Kidney (tissue), 14 donors: ENCODE measurements around the gene BANF2. TPM values are rescaled to one million over a fixed set of nuclear protein-coding genes. Genes with fewer than 3 reads are reported as not detected.
"Not testable (repeated sequence)": the region's sequence is repeated elsewhere in the genome, so short reads cannot be mapped to it uniquely, and the experiment has no call there.

Experiments used
- DNase-seq, 5 donors: peaks; one replicate each; pipeline ENCODE4 v3.0.0-alpha.2; 2013 to 2020
- FAIRE-seq: peaks from 2 replicates; lab custom pipeline; 2012; peaks lifted over from hg19 to GRCh38; lab: Jason Lieb, UNC
- H3K27ac ChIP-seq, 2 donors: one replicate each; pipeline ENCODE4 v1.7.0; 2013; ENCODE audit warnings: low read depth in 2 of 2, low read length in 2 of 2, inconsistent platforms in 1 of 2
- H3K27me3 ChIP-seq: one replicate; pipeline ENCODE4 v1.7.1; 2013; ENCODE audit warnings: low read length, inconsistent platforms; ENCODE audit not compliant: control insufficient read depth, insufficient read depth
- H3K36me3 ChIP-seq, 3 donors: one replicate each; pipeline versions ENCODE4 v1.7.0 to v1.7.1; 2013; ENCODE audit warnings: low read length in 3 of 3, control low read depth in 1 of 3, inconsistent platforms in 1 of 3; ENCODE audit not compliant: insufficient read depth in 3 of 3, control insufficient read depth in 2 of 3
- H3K4me1 ChIP-seq, 3 donors: one replicate each; pipeline versions ENCODE4 v1.7.0 to v1.7.1; 2013; ENCODE audit warnings: low read length in 3 of 3, inconsistent platforms in 1 of 3, low read depth in 1 of 3; ENCODE audit not compliant: control insufficient read depth in 2 of 3, insufficient read depth in 2 of 3
- H3K4me3 ChIP-seq, 3 donors: one replicate each; pipeline versions ENCODE4 v1.7.0 to v1.8.1; 2013; ENCODE audit warnings: low read length in 3 of 3, control low read depth in 1 of 3, inconsistent platforms in 1 of 3
- H3K9ac ChIP-seq, 3 donors: one replicate each; pipeline versions ENCODE4 v1.7.0 to v1.7.1; 2013; ENCODE audit warnings: low read length in 3 of 3, control low read depth in 1 of 3, inconsistent platforms in 1 of 3
- H3K9me3 ChIP-seq, 3 donors: one replicate each; pipeline versions ENCODE4 v1.7.0 to v1.7.1; 2013; ENCODE audit warnings: low read length in 3 of 3, control low read depth in 1 of 3, inconsistent platforms in 1 of 3; ENCODE audit not compliant: control insufficient read depth in 2 of 3, insufficient read depth in 1 of 3
- CTCF ChIP-seq: IDR thresholded peaks from 3 replicates; pipeline ENCODE4 v1.5.1; 2012; ENCODE audit warnings: mild to moderate bottlenecking, moderate library complexity, borderline replicate concordance; ENCODE audit not compliant: insufficient read depth; ENCODE audit errors: extremely low read depth
- intact Hi-C: fragments of 100-400 bp; cut with DNase I; formaldehyde crosslinking; loops from one replicate; pipeline ENCODE4 v1.11.1; 2022
- polyA plus RNA-seq: library from polyadenylated mRNA; stranded (reverse); fragments of 350-450 nt; fragmentation: Illumina TruSeq; extraction: RNeasy Lipid Tissue Mini Kit (QIAGEN cat#74804); gene quantifications from one replicate; pipeline ENCODE4 v1.2.3, GENCODE V29; 2014; ENCODE audit warnings: low read depth, low replicate concordance; ENCODE audit not compliant: insufficient read depth
- total RNA-seq: library from RNA; stranded (reverse); fragmentation: NEBNext Ultra II Directional; extraction: Animal tissue kit (Norgen Biotek cat#: 25700); gene quantifications from one replicate; pipeline ENCODE4 v1.2.1, GENCODE V29; 2021
- donor health status: control.
- donor health status: control.
- donor health status: control.
- donor health status: control.
- donor health status: control.
- donor health status: DM: yes; HTN: yes; CAD: no.
- donor health status: Normal renal cell carcinoma (clear cell type).

BANF2 gene
- total and polyA plus RNA-seq, 2 donors from 2014 or later: not detected

GRCh38 chr20:17704589-17705317, 5.0 kb downstream of the BANF2 start:
- Histone ChIP-seq H3K27ac (no peak overlapping the region), H3K27me3 (no peaks in the 10 kb centered on the region), H3K36me3 (no peaks in the 10 kb centered on the region), H3K4me3 (no peak overlapping the region), H3K9ac (no peak overlapping the region), H3K4me1 (peaks cover 0 to 6% (median 3%) of the 10 kb centered on the region in 3 donors), H3K9me3 (no peaks in the 10 kb centered on the region)
- no peak for TF ChIP-seq CTCF
- FAIRE-seq: no peak
- DNase-seq: no peak
- intact Hi-C loops: no loop called here

- H3K4me3 ChIP-seq: no peak overlapping the region
- H3K9me3 ChIP-seq: no peaks in the 10 kb centered on the region
- FAIRE-seq: no peak
- no peak overlapping the region for H3K27ac ChIP-seq
- no peaks in the 10 kb centered on the region for H3K36me3 ChIP-seq
- no peaks in the 10 kb centered on the region for H3K27me3 ChIP-seq
- no peak for TF ChIP-seq CTCF
- no peak overlapping the region for H3K9ac ChIP-seq
- intact Hi-C loops: no loop called here
- no peak for DNase-seq
- peaks cover 2 to 11% (median 11%) of the 10 kb centered on the region in 3 donors for H3K4me1 ChIP-seq
Observed at GRCh38 chr20:17705916-17706315, 6.2 kb downstream of the BANF2 start.

- FAIRE-seq (no peak), DNase-seq (no peak)
- no peak for TF ChIP-seq CTCF
- intact Hi-C loops: no loop called here
- no peak overlapping the region for H3K4me3 ChIP-seq
- no peaks in the 10 kb centered on the region for H3K36me3 ChIP-seq
- no peak overlapping the region for H3K27ac ChIP-seq
- no peak overlapping the region for H3K9ac ChIP-seq
- no peaks in the 10 kb centered on the region for H3K27me3 ChIP-seq
- peaks cover 2 to 14% (median 13%) of the 10 kb centered on the region in 3 donors for H3K4me1 ChIP-seq
- H3K9me3 ChIP-seq: no peaks in the 10 kb centered on the region
Observed at GRCh38 chr20:17706632-17707031, 6.9 kb downstream of the BANF2 start.

GRCh38 chr20:17707951-17708350, 8.2 kb downstream of the BANF2 start:
- H3K4me3 ChIP-seq, H3K36me3 ChIP-seq, DNase-seq, H3K9ac ChIP-seq, H3K27ac ChIP-seq, H3K27me3 ChIP-seq, FAIRE-seq, H3K9me3 ChIP-seq, intact Hi-C loops: not testable (repeated sequence)
- H3K4me1 ChIP-seq: peaks cover 2 to 14% (median 13%) of the 10 kb centered on the region in 3 donors
